ENCODE results near the gene DCHS1. TPM values are rescaled to one million over a fixed set of nuclear protein-coding genes. Genes with fewer than 3 reads are reported as not detected.
A peak's percentile ranks its signal among the peaks of the same experiment; 100 is the strongest.

The DCHS1 gene
- total RNA-seq, 4 donors from 2014 or later: 26.8 to 125 (median 73.6) TPM

- H3K36me3 ChIP-seq: no peaks in the 10 kb centered on the region
- H3K27me3 ChIP-seq: no peaks in the 10 kb centered on the region
- no peaks in the 10 kb centered on the region for H3K9me3 ChIP-seq
- intact Hi-C loops (cut with DNase I; ENCODE audit: low total_unique reads): loop anchor here (10.0 kb wide), 1 partner anchor 75 kb away; the partner anchor contains the start of gene MRPL17
- DNase-seq: peak in 1 of 2 donors; percentile 29
- no peak for TF ChIP-seq POLR2A (IDR thresholded peaks at IDR 0.05)
- TF ChIP-seq CTCF (IDR thresholded peaks at IDR 0.05): no peak
- H3K4me1 ChIP-seq: peaks cover 13 to 27% of the 10 kb centered on the region in 2 donors
- H3K4me3 ChIP-seq: no peak overlapping the region
- peak overlapping the region; percentile 97 to 99 for H3K27ac ChIP-seq
Observed at GRCh38 chr11:6609502-6610015, 46.0 kb downstream of the DCHS1 start.

DNA sequence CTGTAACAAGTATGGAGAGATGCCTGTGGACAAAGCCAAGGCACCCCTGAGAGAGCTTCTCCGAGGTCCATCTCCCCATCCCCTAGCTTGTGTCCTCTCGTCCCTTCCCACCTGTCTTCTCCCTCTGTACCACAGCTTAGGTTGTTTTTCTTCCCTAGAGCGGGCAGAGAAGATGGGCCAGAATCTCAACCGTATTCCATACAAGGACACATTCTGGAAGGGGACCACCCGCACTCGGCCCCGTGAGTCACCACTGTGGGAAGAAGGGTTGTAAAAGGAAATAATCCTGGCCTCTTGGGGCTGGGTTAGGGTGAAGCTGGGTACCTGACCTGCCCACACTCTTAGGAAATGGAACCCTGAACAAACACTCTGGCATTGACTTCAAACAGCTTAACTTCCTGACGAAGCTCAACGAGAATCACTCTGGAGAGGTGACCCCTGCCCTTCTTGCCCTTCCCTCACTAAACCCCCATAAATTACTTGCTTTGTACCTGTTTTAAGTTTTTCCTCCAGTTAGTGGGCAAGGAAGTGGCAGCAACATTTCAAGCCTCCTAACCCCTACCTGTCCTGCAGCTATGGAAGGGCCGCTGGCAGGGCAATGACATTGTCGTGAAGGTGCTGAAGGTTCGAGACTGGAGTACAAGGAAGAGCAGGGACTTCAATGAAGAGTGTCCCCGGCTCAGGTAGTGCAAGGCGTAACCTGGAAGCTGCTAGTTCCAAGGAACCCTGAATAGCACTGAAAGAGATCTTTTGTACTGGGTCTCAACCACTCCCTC, 46.7 kb downstream of the DCHS1 start:
- intact Hi-C loops (cut with DNase I; ENCODE audit: low total_unique reads): no loop called here
- H3K4me3 ChIP-seq: no peak overlapping the region
- peak overlapping the region; percentile 97 to 99 for H3K27ac ChIP-seq
- TF ChIP-seq CTCF (IDR thresholded peaks at IDR 0.05) (no peak), POLR2A (IDR thresholded peaks at IDR 0.05) (peak in 1 of 2 donors; percentile 6)
- H3K9me3 ChIP-seq: no peaks in the 10 kb centered on the region
- H3K36me3 ChIP-seq: no peaks in the 10 kb centered on the region
- DNase-seq: peak in 1 of 2 donors; percentile 77
- H3K4me1 ChIP-seq: peaks cover 13 to 27% of the 10 kb centered on the region in 2 donors
- no peaks in the 10 kb centered on the region for H3K27me3 ChIP-seq

DNA sequence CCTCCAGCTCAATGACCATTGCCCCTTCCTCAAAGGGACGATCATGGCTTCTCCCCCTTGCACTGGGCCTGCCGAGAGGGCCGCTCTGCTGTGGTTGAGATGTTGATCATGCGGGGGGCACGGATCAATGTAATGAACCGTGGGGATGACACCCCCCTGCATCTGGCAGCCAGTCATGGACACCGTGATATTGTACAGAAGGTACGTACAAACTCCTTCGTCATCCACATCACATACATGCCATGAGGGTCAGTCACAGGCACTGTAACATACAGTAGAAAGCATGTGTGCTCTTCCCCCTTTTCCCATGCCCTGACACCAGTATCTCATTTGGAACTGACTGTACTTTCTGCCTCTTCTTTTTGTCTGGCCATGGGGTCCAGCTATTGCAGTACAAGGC, 47.6 kb downstream of the DCHS1 start:
- H3K27ac ChIP-seq: peak overlapping the region; percentile 97 to 99
- intact Hi-C loops (cut with DNase I; ENCODE audit: low total_unique reads): no loop called here
- peaks cover 13 to 24% of the 10 kb centered on the region in 2 donors for H3K4me1 ChIP-seq
- H3K27me3 ChIP-seq: no peaks in the 10 kb centered on the region
- H3K9me3 ChIP-seq: no peaks in the 10 kb centered on the region
- no peak overlapping the region for H3K4me3 ChIP-seq
- peak in 1 of 2 donors; percentile 43 for DNase-seq
- no peak for TF ChIP-seq CTCF (IDR thresholded peaks at IDR 0.05)
- no peak for TF ChIP-seq POLR2A (IDR thresholded peaks at IDR 0.05)
- H3K36me3 ChIP-seq: no peaks in the 10 kb centered on the region

GRCh38 chr11:6607190-6607795, 48.3 kb downstream of the DCHS1 start:
- Histone ChIP-seq H3K27me3 (no peaks in the 10 kb centered on the region), H3K36me3 (no peaks in the 10 kb centered on the region), H3K4me1 (peaks cover 13 to 25% of the 10 kb centered on the region in 2 donors), H3K4me3 (peak overlapping the region in 1 of 2 donors; percentile 14), H3K9me3 (no peaks in the 10 kb centered on the region), H3K27ac (peak overlapping the region; percentile 97 to 99)
- peak in 1 of 2 donors; percentile 13 for DNase-seq
- no peak for TF ChIP-seq POLR2A (IDR thresholded peaks at IDR 0.05)
- no peak for TF ChIP-seq CTCF (IDR thresholded peaks at IDR 0.05)
- intact Hi-C loops (cut with DNase I; ENCODE audit: low total_unique reads): no loop called here

All from uterus (tissue), 4 donors.